Activated naive CD8-positive, alpha-beta T cell treated with anti-CD3 and anti-CD28 coated beads for 36 hours (primary cell): Measurements from ENCODE around the gene ZBTB46. TPM values are rescaled to one million over a fixed set of nuclear protein-coding genes. Genes with fewer than 3 reads are reported as not detected.
A peak's percentile ranks its signal among the peaks of the same experiment; 100 is the strongest.

Experiments
- DNase-seq: peaks from one replicate; pipeline ENCODE4 v3.0.0; 2021
- H3K27ac Mint-ChIP-seq: one replicate; pipeline ENCODE4 v1.8.0; 2022; ENCODE audit warnings: mild to moderate bottlenecking, moderate library complexity, mixed read lengths
- H3K27me3 Mint-ChIP-seq: one replicate; pipeline ENCODE4 v1.8.0; 2022; ENCODE audit warnings: mild to moderate bottlenecking, mixed read lengths
- H3K36me3 Mint-ChIP-seq: one replicate; pipeline ENCODE4 v1.8.0; 2021; ENCODE audit warnings: mild to moderate bottlenecking, mixed read lengths
- H3K4me1 Mint-ChIP-seq: one replicate; pipeline ENCODE4 v1.8.0; 2021; ENCODE audit warnings: mixed read lengths
- H3K4me3 Mint-ChIP-seq: one replicate; pipeline ENCODE4 v1.8.0; 2022; ENCODE audit warnings: mild to moderate bottlenecking, moderate library complexity, mixed read lengths
- H3K9me3 Mint-ChIP-seq: one replicate; pipeline ENCODE4 v1.8.0; 2022; ENCODE audit warnings: mixed read lengths
- total RNA-seq, 2 experiments: library from RNA; stranded (reverse); gene quantifications; one replicate each; pipeline ENCODE4 v1.2.3, GENCODE V29; 2021

The ZBTB46 gene
- total RNA-seq, 2 experiments from 2014 or later = 0.04 TPM; not detected in 1

DNA sequence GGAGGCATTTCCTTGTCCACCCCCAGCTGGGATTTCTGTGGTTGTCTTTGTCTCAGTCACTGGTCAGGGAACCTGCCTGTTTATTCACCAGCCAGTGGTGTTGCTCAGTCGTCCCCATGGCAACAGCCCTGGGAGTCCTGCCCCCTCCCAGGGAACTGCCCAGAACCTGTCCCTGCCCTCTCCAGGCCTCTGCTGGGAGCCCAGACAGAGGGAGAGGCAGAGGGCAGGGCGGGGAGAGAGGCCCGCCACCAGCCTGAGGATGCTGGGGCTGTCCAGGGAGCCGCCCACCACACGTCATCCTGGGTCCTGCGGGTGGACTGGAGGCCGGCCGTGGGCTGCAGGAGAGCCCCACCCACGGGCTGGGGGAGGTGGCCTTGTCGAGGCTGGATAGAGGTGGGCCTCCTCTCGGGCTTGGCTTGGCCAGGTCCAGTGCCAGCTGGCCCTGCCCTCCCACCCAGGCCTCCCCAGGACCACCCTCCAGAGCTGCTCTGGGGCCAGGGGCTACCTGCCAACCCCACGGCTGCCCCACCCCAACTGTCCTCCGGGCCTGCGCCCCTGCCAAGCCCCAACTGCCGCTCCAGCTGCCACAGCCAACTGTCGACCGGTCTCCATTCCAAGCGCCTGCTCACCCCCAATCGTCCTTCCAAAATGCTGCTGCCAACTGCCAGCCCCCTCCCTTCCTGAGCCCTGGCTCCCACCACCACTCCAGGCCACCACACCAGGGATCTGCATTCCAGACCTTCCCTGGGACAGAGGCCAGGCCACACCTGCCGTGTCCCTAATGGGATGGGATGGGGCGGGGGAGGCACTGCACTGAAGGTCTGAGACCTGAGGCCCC, 4.2 kb upstream of the ZBTB46 start:
- DNase-seq = no peak
- peaks cover 23% of the 10 kb centered on the region for H3K27me3 Mint-ChIP-seq
- no peaks in the 10 kb centered on the region for H3K9me3 Mint-ChIP-seq
- no peaks in the 10 kb centered on the region for H3K36me3 Mint-ChIP-seq
- peaks cover 2% of the 10 kb centered on the region for H3K4me1 Mint-ChIP-seq
- no peak overlapping the region for H3K27ac Mint-ChIP-seq
- no peak overlapping the region for H3K4me3 Mint-ChIP-seq

DNA sequence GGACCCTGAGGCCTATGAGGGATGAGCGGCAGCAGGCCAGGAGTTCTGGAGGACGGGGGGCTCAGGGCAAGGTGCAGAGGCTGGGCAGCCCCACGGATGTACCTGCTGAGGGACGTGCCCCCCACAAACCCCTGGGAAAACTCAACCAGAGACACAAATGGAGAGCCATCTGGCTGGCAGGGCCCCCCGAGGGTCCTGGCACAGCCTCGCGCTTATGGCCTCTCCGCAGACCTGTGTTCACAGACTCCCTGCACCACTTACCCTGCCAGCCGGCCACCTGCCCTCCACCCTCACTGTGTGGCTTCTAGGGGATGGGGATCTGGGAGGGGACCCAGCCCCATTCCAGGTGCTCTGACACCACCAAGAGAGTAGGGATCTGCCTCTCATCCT, 3.4 kb upstream of the ZBTB46 start:
- Mint-ChIP-seq H3K36me3 (peaks cover 1% of the 10 kb centered on the region), H3K27me3 (peaks cover 30% of the 10 kb centered on the region), H3K9me3 (no peaks in the 10 kb centered on the region), H3K4me3 (no peak overlapping the region), H3K27ac (no peak overlapping the region), H3K4me1 (peaks cover 9% of the 10 kb centered on the region)
- no peak for DNase-seq

DNA sequence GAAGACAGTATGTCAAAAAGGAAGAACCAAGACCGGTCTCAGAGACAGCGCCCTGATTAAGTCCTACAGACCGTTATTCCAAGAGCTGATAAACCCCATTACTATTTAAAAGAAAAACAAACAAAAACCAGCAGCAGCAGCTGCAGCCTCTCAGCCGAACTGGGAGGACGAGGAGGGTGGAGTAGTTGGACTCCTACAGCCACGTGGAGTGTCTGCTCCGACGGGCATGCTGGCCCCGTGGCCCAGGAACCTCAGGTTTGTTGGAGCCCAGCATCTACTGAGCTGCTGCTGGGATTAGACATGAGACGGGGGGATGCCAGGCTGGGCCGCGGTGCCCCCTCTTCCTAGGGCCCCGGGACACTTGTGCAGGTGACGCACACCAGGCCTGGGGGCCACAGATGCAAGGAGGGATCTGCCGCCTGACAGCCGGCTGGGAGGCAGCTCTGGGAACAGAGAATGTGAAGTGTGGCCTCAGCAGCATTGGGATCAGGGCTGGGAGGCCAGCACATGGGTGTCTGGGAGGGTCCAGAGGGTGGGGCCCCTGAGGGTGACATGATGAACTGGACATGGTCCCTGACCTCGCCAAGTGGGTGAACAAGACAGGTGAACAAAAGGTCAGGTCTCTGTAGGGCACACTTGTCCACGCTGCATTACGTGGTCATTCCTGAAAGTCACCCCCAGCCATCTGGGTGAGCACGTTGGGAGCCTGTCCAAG, 2.9 kb upstream of the ZBTB46 start:
- peaks cover 36% of the 10 kb centered on the region for H3K27me3 Mint-ChIP-seq
- no peaks in the 10 kb centered on the region for H3K9me3 Mint-ChIP-seq
- H3K27ac Mint-ChIP-seq = no peak overlapping the region
- DNase-seq = no peak
- peaks cover 1% of the 10 kb centered on the region for H3K36me3 Mint-ChIP-seq
- no peak overlapping the region for H3K4me3 Mint-ChIP-seq
- H3K4me1 Mint-ChIP-seq = peaks cover 14% of the 10 kb centered on the region

DNA sequence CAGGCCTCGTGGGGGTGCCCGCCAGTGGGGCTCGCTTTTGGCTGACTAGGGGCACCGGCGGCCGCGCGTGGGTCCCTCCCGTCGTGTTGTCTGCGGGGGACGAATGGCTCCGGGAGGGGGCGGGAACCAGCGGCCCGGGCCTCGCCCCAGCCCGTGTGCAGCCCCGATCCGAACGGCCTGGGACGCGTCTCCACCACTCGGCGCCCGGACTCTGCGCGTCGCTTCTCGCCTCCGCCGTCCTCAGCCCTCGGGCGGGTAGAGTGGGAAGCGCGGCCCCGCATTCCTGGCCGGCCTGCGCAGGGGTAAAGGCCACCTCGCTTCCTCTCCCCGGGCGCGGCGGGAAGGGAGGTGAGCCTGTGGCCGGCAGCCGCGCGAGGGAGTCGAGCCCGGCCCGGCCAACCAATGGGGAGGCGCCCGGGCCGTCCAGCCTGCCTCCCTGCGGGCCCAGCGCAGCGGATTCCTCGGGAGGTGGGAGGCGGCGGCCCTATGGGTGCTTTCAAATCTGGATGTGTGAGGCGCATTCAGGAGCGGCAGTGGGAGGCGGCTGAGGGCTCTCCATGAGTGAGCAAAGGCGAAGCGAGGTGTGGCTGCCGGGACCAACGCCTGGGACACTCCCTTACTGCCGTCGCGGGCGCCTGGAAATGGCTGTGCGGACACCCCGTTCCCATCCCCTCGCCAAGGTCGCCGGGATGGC, 1.1 kb upstream of the ZBTB46 start:
- peaks cover 49% of the 10 kb centered on the region for H3K27me3 Mint-ChIP-seq
- no peak overlapping the region for H3K4me3 Mint-ChIP-seq
- H3K36me3 Mint-ChIP-seq = peaks cover 1% of the 10 kb centered on the region
- H3K27ac Mint-ChIP-seq = no peak overlapping the region
- H3K4me1 Mint-ChIP-seq = peaks cover 12% of the 10 kb centered on the region
- no peaks in the 10 kb centered on the region for H3K9me3 Mint-ChIP-seq
- no peak for DNase-seq

DNA sequence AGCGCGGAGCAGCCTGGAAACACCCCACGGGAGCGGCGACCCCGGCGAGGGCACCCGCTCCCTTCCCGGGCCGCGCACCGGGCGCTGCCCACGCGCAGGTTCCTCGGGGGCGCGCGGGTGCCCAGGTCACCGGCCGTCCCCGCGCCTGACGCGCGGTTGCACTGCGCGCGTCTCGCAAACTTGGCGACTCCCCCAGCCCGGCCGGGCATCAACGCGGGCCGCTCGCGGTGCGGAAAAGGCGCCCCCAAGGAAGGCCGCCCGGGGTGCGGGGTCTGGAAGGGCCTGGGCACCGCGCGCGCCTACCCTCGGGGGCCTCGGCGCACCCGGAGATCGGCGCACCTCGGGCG, 555 bp upstream of the ZBTB46 start:
- no peak overlapping the region for H3K27ac Mint-ChIP-seq
- H3K27me3 Mint-ChIP-seq = peaks cover 54% of the 10 kb centered on the region
- no peak overlapping the region for H3K4me3 Mint-ChIP-seq
- peaks cover 1% of the 10 kb centered on the region for H3K36me3 Mint-ChIP-seq
- H3K4me1 Mint-ChIP-seq = peaks cover 12% of the 10 kb centered on the region
- DNase-seq = no peak
- H3K9me3 Mint-ChIP-seq = no peaks in the 10 kb centered on the region

DNA sequence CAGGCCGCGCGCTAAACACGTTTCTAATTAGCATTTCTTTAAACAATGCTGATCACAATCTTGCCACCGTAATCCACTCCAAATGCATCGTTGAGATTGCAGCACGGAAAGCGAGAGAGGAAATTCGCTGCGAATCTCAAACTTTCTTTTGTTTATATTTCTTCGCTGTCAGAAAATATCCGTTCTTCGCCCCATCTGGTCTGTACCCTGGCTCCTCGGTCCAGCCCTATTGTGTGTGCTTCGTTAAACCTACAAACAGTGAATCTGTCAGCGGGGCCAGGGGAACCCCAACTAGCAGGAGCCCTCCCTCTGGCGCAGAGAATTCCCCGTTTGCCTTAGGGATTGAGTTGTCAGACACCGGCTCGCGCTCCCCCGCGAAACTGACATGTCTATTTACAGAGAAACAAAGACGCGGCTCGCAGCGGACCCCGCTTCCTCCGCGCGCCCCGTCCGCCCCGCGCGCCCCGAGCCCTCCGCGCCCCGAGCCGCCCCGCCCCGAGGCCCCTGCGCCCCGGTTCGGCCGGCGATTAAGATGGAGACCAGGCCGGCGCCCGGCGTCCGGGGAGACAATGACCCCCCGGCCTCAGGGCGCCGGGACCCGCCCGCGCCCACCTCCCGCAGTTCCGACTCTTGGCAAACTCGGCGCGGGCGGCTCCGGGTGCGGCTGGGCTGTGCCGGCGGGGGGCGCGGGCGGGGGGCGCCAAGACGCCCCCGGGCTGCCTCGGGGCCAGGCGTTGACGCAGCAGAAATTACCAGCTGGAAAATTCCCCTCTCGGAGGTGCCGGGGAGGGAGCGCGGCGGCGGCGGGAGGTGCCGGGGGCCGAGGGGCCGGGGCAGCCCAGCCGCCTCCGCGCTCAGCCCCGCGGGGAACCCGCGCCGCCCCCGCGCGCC, 874 bp downstream of the ZBTB46 start:
- peaks cover 13% of the 10 kb centered on the region for H3K4me1 Mint-ChIP-seq
- peaks cover 68% of the 10 kb centered on the region for H3K27me3 Mint-ChIP-seq

DNA sequence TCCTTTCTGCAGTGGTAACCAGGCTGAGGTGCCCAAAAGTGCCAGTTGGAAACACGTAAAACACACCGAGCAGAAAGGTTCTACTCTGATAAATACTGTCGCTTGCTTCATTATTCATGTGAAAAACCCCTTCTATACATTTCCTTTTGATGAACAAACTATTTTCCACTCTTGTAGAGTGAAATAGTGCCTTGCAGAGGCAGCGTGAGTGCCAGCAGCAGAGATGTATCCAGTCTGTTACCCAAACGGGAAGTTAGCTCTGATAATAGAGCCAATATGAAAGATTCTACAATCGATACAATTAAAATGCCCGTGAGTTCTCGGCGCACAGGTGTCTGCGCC, 1.5 kb downstream of the ZBTB46 start:
- no peak for DNase-seq
- Mint-ChIP-seq H3K9me3 (no peaks in the 10 kb centered on the region), H3K27ac (no peak overlapping the region), H3K27me3 (peaks cover 68% of the 10 kb centered on the region), H3K4me3 (peak overlapping the region; percentile 79), H3K36me3 (peaks cover 1% of the 10 kb centered on the region), H3K4me1 (peaks cover 13% of the 10 kb centered on the region)

More for the DNA sequence above, 874 bp downstream of the ZBTB46 start:
- H3K27ac Mint-ChIP-seq = no peak overlapping the region
- H3K9me3 Mint-ChIP-seq = no peaks in the 10 kb centered on the region
- DNase-seq = no peak
- H3K36me3 Mint-ChIP-seq = peaks cover 1% of the 10 kb centered on the region
- H3K4me3 Mint-ChIP-seq = peak overlapping the region; percentile 79

DNA sequence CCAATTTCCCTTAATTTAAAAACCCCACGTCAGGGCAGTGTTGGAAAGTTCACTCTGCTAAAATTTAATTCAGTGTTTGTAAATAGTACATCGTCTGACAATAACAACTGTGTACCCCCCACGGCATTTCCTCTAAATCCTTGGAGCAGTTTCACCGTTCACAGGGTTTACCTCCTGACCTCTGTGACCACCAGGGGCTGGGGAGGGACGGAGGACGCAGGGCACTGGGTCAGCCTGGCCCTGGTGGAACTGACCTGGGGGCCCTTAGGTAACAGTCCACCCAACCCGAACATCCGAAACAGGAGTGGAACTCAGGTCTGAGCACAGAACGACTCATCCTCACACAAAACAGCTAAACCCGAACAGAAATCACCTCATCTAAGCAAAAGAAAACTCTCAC, 2.1 kb downstream of the ZBTB46 start:
- no peaks in the 10 kb centered on the region for H3K9me3 Mint-ChIP-seq
- peaks cover 1% of the 10 kb centered on the region for H3K36me3 Mint-ChIP-seq
- H3K4me3 Mint-ChIP-seq = no peak overlapping the region
- no peak overlapping the region for H3K27ac Mint-ChIP-seq
- H3K4me1 Mint-ChIP-seq = peaks cover 13% of the 10 kb centered on the region
- peaks cover 68% of the 10 kb centered on the region for H3K27me3 Mint-ChIP-seq
- DNase-seq = no peak

DNA sequence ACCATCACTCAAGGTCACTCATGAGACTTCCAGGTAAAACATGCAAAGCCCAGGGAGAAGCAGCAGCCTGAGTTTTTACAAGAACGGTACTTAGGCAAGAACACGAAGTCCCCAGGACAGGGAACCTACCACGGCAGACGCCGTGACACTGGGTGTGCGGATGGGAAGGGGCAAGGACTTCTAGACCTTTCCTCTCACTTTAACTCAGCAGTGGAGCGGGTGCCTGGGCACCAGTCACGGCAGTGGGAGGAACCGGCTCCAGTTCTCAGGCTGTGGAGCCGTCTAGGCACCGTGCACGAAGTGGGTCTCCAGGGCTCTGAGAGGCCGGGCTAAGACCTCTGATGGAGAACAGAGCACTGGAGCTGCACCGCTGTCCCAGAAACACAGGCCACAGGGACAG, 2.5 kb downstream of the ZBTB46 start:
- H3K27me3 Mint-ChIP-seq = peaks cover 68% of the 10 kb centered on the region
- peaks cover 13% of the 10 kb centered on the region for H3K4me1 Mint-ChIP-seq
- H3K9me3 Mint-ChIP-seq = no peaks in the 10 kb centered on the region
- H3K36me3 Mint-ChIP-seq = peaks cover 1% of the 10 kb centered on the region
- H3K4me3 Mint-ChIP-seq = no peak overlapping the region
- no peak for DNase-seq
- H3K27ac Mint-ChIP-seq = no peak overlapping the region

DNA sequence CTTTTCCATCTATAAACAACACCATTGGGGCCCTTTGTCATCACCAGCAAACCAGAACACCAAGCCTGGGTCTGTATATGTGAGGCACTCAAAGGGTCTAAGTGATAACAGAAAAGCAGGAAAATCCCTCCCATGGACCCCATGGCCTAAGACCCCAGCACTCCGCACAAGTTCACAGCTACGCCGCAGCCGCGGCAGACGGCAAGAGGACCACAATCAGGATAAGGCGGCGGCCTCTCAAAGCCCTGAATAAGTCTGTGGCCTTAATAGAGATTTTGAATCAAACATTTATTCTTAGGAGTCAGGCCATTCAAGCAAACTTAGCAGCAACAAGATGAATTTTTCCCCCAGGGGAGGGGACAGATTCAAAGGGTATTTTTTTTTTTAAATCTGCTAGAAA, 2.9 kb downstream of the ZBTB46 start:
- no peak overlapping the region for H3K4me3 Mint-ChIP-seq
- no peak for DNase-seq
- peaks cover 65% of the 10 kb centered on the region for H3K27me3 Mint-ChIP-seq
- H3K36me3 Mint-ChIP-seq = peaks cover 1% of the 10 kb centered on the region
- H3K27ac Mint-ChIP-seq = no peak overlapping the region
- H3K4me1 Mint-ChIP-seq = peaks cover 13% of the 10 kb centered on the region
- no peaks in the 10 kb centered on the region for H3K9me3 Mint-ChIP-seq

DNA sequence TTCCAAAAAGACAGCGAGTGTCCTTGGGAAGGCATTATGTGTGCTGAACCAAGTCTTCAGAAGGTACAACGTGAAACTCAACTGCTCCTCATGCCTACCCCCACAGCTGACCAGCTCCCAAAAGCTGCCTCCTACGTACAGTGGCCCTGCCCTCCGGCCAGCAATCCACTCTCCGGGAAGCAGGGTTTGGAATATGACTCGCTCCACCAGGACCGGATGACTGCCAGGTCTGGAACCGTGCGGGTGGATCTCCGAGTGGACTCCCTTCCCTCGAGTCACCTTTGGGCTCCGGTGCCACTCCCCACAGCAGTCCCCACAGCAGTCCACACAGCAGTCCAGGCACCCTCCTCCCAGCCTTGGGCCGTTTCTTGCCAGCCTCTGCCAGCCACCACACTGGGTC, 4.3 kb downstream of the ZBTB46 start:
- H3K4me1 Mint-ChIP-seq = peaks cover 13% of the 10 kb centered on the region
- H3K36me3 Mint-ChIP-seq = peaks cover 1% of the 10 kb centered on the region
- DNase-seq = no peak
- no peaks in the 10 kb centered on the region for H3K9me3 Mint-ChIP-seq
- peaks cover 54% of the 10 kb centered on the region for H3K27me3 Mint-ChIP-seq
- no peak overlapping the region for H3K27ac Mint-ChIP-seq
- H3K4me3 Mint-ChIP-seq = no peak overlapping the region

DNA sequence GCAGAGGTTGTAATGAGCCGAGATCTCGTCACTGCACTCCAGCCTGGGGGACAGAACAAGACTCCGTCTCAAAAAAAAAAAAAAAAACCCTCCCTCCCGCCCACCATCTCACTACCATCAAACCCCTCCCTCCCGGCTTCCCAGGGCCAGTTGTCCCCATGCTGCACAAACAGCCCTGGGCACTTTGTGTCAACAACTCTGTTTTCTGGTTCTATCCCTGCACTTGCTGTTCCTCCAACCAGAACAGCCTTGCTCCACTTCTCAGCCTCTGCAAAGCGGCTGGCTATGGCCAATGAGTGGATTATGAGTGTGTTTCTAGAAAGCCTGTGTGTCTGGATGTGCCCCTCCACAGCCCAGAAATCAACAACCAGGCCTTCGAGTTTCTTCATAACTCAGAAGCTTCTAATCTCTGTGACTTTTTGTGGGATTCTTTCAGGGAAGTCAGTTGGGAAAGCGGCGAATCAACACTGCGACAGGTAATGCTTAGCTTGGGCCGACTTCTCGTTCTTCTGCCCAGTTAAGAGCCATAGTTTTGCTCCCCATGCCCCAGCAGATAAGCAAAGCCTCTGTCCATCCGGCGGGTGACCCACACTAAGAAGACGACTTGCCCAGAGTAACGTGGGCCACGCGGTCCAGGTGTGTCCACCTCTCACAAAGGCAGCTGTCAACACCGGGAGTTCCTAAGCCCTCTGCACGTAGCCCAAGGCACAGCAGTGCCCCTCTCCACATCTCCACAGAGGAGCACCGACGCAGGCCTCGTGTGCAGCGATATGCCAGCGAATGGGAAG, 5.5 kb downstream of the ZBTB46 start:
- DNase-seq = no peak
- Mint-ChIP-seq H3K36me3 (peaks cover 1% of the 10 kb centered on the region), H3K27me3 (peaks cover 54% of the 10 kb centered on the region)

DNA sequence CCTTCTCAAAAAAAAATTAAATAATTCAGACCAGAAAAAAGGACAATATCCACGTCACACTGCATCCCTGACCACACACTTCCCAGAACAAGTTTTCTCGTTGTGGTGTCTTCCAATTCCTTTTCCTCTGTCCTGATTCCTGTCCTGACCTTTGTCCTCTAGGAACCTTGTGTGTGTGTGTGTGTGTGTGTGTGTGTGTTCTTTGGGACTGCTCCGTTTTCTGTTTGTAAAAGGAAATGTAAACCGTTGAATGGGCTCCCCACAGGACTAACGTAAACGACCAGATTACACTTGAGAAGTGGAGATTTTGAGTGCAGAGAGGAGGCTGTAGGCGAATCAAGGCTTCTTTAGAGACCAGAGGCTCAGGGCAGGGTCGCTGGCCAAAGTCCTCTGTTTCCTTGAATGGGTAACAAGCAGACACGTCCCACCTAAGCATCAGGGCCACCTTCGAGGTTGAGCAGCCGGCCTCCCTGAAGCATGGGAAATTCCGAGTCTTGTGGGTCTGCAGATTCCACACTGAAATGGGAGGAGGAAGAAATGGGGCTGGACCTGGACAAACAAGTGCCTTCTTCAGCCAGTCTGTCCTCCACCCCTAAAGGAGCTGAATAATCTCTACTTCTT, 7.3 kb downstream of the ZBTB46 start:
- H3K9me3 Mint-ChIP-seq = no peaks in the 10 kb centered on the region
- no peak for DNase-seq
- H3K27me3 Mint-ChIP-seq = peaks cover 40% of the 10 kb centered on the region
- no peaks in the 10 kb centered on the region for H3K36me3 Mint-ChIP-seq
- no peak overlapping the region for H3K4me3 Mint-ChIP-seq
- peaks cover 2% of the 10 kb centered on the region for H3K4me1 Mint-ChIP-seq
- H3K27ac Mint-ChIP-seq = no peak overlapping the region

More for the DNA sequence above, 5.5 kb downstream of the ZBTB46 start:
- Mint-ChIP-seq H3K9me3 (no peaks in the 10 kb centered on the region), H3K4me3 (no peak overlapping the region), H3K4me1 (peaks cover 13% of the 10 kb centered on the region), H3K27ac (no peak overlapping the region)

DNA sequence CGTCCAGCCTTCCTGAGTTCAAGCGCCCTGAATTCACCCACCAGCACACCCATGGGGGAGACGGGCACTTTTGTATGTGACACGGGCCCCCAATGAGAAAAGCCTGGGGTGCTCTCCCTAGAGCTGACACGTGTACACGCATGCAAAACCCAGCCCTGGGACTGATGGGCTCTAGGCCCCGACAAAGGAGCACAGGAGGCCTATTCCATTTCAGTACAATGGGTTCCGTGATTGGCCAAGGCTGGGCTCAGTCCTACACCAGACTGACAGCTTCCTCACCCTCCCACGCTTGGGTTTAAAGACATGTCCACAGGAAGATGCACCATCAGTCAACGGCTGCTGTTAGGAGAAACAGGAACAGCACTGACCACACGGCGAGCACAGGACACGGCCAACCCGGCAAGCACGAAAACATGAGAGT, 8.8 kb downstream of the ZBTB46 start:
- peaks cover 30% of the 10 kb centered on the region for H3K27me3 Mint-ChIP-seq
- no peak for DNase-seq
- H3K9me3 Mint-ChIP-seq = no peaks in the 10 kb centered on the region
- H3K4me1 Mint-ChIP-seq = peaks cover 2% of the 10 kb centered on the region
- no peak overlapping the region for H3K4me3 Mint-ChIP-seq
- H3K36me3 Mint-ChIP-seq = no peaks in the 10 kb centered on the region
- H3K27ac Mint-ChIP-seq = no peak overlapping the region
